Pancreas (tissue), 10 donors: ENCODE data around the gene ASB2. TPM values are rescaled to one million over a fixed set of nuclear protein-coding genes. Genes with fewer than 3 reads are reported as not detected.
A peak's percentile ranks its signal among the peaks of the same experiment; 100 is the strongest.

Experiments
- ATAC-seq, 4 donors: fragments of 200-7000 bp; cut with Tn5 transposase; one replicate each; pipeline versions ENCODE4 v1.8.0 to v1.9.1; 2020; ENCODE audit warnings: mild to moderate bottlenecking in 4 of 4, moderate library complexity in 4 of 4
- DNase-seq, 6 donors: peaks; one replicate each; pipeline ENCODE4 v3.0.0-alpha.2; 2020
- FAIRE-seq: peaks from 2 replicates; lab custom pipeline; 2012; peaks lifted over from hg19 to GRCh38; lab: Jason Lieb, UNC
- H3K27ac ChIP-seq, 4 donors: fragments of 200-600 bp; sonication (generic); 1 replicate in 3 of 4; 2 replicates in 1 of 4; pipeline versions ENCODE4 v1.5.0 to v1.8.0; 2020
- H3K27me3 ChIP-seq, 4 donors: fragments of 200-600 bp; one replicate each; pipeline ENCODE4 v1.8.0; 2021
- H3K36me3 ChIP-seq, 3 donors: fragments of 200-600 bp; sonication (generic) in 1 of 3; one replicate each; pipeline versions ENCODE4 v1.5.0 to v1.8.0; 2020 to 2021
- H3K4me1 ChIP-seq, 3 donors: fragments of 200-600 bp; one replicate each; pipeline ENCODE4 v1.8.0; 2021
- H3K4me3 ChIP-seq, 4 donors: fragments of 200-600 bp; sonication (generic) in 2 of 4; one replicate each; pipeline versions ENCODE4 v1.5.0 to v1.8.0; 2020 to 2021
- H3K9me3 ChIP-seq, 4 donors: fragments of 200-600 bp; one replicate each; pipeline ENCODE4 v1.8.0; 2021
- WGBS, 2 donors: extraction: QIAGEN DNeasy Blood & Tissue Kit; methylation state at CpG; one replicate each; pipeline ENCODE4 v1.1.7; 2013; 5-methylcytosine and 5-hydroxymethylcytosine counted together
- intact Hi-C, 3 donors: fragments of 100-400 bp; cut with DNase I; formaldehyde crosslinking; loops; one replicate each; pipeline versions ENCODE4 v1.11.1 to v1.14.2; 2022
- polyA plus RNA-seq, 2 donors: library from polyadenylated mRNA; stranded (reverse); fragments of 200-250 nt; gene quantifications; one replicate each; pipeline ENCODE4 v1.2.3, GENCODE V29; 2013
- total RNA-seq, 6 donors: library from RNA; stranded (reverse); fragmentation: NEBNext Ultra II Directional in 4 of 6; extraction: Animal tissue kit (Norgen Biotek cat#: 25700) in 4 of 6; gene quantifications; one replicate each; pipeline versions ENCODE4 v1.2.1 to v1.2.4, GENCODE V29; 2021 to 2023
- TF ChIP-seq, protein P1 (sequence below), 4 donors: fragments of 200-600 bp; sonication (generic) in 3 of 4; IDR thresholded peaks; one replicate each; pipeline versions ENCODE4 v1.5.0 to v1.8.0; 2021; ENCODE audit warnings: antibody characterized with exemption in 4 of 4
- donor health status: healthy with polysubstance abuse.
- donor health status: DM: no; HTN: no; CAD: no; lungs with moderate emphysema.
- donor health status: DM: no; HTN: no; CAD: no.
- donor health status: control.
- donor health status: control.
- donor health status: Bipolar disorder and iron deficiency.
- donor health status: DM: yes; HTN: yes; CAD: no.
- donor health status: DM: no; HTN: no; CAD: no.
- donor health status: DM: no; HTN: no; CAD: no.
- donor health status: DM: yes; HTN: yes; CAD: no.

ASB2 gene
- total and polyA plus RNA-seq, 8 donors, result 0.09 to 1.4 (median 0.40) TPM

- Histone ChIP-seq H3K27me3 (no peaks in the 10 kb centered on the region), H3K4me3 (no peak overlapping the region), H3K9me3 (no peaks in the 10 kb centered on the region), H3K4me1 (no peaks in the 10 kb centered on the region), H3K27ac (no peak overlapping the region), H3K36me3 (no peaks in the 10 kb centered on the region)
- TF ChIP-seq, protein P1, sequence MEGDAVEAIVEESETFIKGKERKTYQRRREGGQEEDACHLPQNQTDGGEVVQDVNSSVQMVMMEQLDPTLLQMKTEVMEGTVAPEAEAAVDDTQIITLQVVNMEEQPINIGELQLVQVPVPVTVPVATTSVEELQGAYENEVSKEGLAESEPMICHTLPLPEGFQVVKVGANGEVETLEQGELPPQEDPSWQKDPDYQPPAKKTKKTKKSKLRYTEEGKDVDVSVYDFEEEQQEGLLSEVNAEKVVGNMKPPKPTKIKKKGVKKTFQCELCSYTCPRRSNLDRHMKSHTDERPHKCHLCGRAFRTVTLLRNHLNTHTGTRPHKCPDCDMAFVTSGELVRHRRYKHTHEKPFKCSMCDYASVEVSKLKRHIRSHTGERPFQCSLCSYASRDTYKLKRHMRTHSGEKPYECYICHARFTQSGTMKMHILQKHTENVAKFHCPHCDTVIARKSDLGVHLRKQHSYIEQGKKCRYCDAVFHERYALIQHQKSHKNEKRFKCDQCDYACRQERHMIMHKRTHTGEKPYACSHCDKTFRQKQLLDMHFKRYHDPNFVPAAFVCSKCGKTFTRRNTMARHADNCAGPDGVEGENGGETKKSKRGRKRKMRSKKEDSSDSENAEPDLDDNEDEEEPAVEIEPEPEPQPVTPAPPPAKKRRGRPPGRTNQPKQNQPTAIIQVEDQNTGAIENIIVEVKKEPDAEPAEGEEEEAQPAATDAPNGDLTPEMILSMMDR (IDR thresholded peaks at IDR 0.05), result no peak
- DNase-seq (no peak), FAIRE-seq (no peak), ATAC-seq (no peak)
- 65 to 89% methylated on average over 3 of the region's 3 CpGs for WGBS, 2 donors
- intact Hi-C loops, result no loop called here
Observed at GRCh38 chr14:93987815-93988476, 11.6 kb upstream of the ASB2 start.

DNA sequence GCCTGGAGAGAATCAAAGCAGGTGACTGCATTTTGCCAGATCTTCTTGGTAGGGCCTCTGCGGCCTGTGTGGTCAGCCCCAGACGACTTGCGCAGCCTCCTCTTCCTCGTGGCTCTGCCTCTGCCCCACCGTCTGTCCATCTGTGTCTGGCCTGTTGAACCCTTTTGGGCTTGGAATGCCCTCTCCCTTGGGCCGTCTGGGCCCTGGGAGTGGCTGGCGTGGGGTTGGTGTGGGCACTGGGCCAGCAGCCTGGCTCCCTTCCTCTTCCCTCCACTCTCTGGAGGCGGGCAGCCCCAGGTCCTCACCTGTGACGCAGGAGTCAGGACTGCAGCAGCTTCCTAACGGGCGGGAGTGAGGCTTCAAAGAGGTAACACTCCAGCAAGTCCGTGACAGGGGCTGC, 11.0 kb upstream of the ASB2 start:
- H3K9me3 ChIP-seq, result no peaks in the 10 kb centered on the region
- FAIRE-seq, result no peak
- no peaks in the 10 kb centered on the region for H3K36me3 ChIP-seq
- DNase-seq, result no peak
- no peak overlapping the region for H3K4me3 ChIP-seq
- H3K27ac ChIP-seq, result no peak overlapping the region
- WGBS, 2 donors, result 65 to 66% methylated on average over 12 of the region's 12 CpGs
- peak in 1 of 4 donors; percentile 33 for ATAC-seq
- intact Hi-C loops, result no loop called here
- H3K27me3 ChIP-seq, result no peaks in the 10 kb centered on the region
- H3K4me1 ChIP-seq, result no peaks in the 10 kb centered on the region
- TF ChIP-seq, protein P1 (IDR thresholded peaks at IDR 0.05), result no peak

GRCh38 chr14:93986955-93987354, 10.6 kb upstream of the ASB2 start:
- no peaks in the 10 kb centered on the region for H3K36me3 ChIP-seq
- no peak overlapping the region for H3K4me3 ChIP-seq
- H3K27ac ChIP-seq, result no peak overlapping the region
- no peaks in the 10 kb centered on the region for H3K4me1 ChIP-seq
- ATAC-seq (peak in 1 of 4 donors; percentile 17), DNase-seq (no peak), FAIRE-seq (no peak)
- intact Hi-C loops, result no loop called here
- no peaks in the 10 kb centered on the region for H3K9me3 ChIP-seq
- WGBS, 2 donors, result 80 to 81% methylated on average over 9 of the region's 9 CpGs
- TF ChIP-seq, protein P1 (IDR thresholded peaks at IDR 0.05), result no peak
- H3K27me3 ChIP-seq, result no peaks in the 10 kb centered on the region

GRCh38 chr14:93984987-93985410, 8.6 kb upstream of the ASB2 start:
- H3K4me1 ChIP-seq, result no peaks in the 10 kb centered on the region
- 26 to 28% methylated on average over 7 of the region's 7 CpGs for WGBS, 2 donors
- no peaks in the 10 kb centered on the region for H3K27me3 ChIP-seq
- ATAC-seq, result peak; percentile 67 to 78 (median 73)
- no peak for FAIRE-seq
- intact Hi-C loops, result no loop called here
- H3K4me3 ChIP-seq, result no peak overlapping the region
- TF ChIP-seq, protein P1 (IDR thresholded peaks at IDR 0.05), result peak in 1 of 4 donors; percentile 12
- H3K27ac ChIP-seq, result no peak overlapping the region
- H3K36me3 ChIP-seq, result no peaks in the 10 kb centered on the region
- no peaks in the 10 kb centered on the region for H3K9me3 ChIP-seq
- peak in 2 of 6 donors; percentile 34 to 59 for DNase-seq

GRCh38 chr14:93984070-93984469, 7.7 kb upstream of the ASB2 start:
- FAIRE-seq, result no peak
- ATAC-seq, result no peak
- intact Hi-C loops, result no loop called here
- TF ChIP-seq, protein P1 (IDR thresholded peaks at IDR 0.05), result no peak
- H3K36me3 ChIP-seq, result no peaks in the 10 kb centered on the region
- no peak overlapping the region for H3K27ac ChIP-seq
- no peaks in the 10 kb centered on the region for H3K27me3 ChIP-seq
- H3K4me3 ChIP-seq, result no peak overlapping the region
- no peaks in the 10 kb centered on the region for H3K9me3 ChIP-seq
- no peak for DNase-seq
- 85 to 88% methylated on average over 3 of the region's 3 CpGs for WGBS, 2 donors
- H3K4me1 ChIP-seq, result no peaks in the 10 kb centered on the region
